HG03354 (cell line): ENCODE results near the gene ADGRA1.
"Not testable (repeated sequence)": the region's sequence is repeated elsewhere in the genome, so short reads cannot be mapped to it uniquely, and the experiment has no call there.

Source experiments
- ATAC-seq: cut with Tn5 transposase; IDR thresholded peaks from one replicate; pipeline ENCODE4 v1.9.1; 2021; ENCODE audit warnings: mild to moderate bottlenecking; ENCODE audit not compliant: unreplicated experiment, poor library complexity, severe bottlenecking

The ADGRA1 gene

DNA sequence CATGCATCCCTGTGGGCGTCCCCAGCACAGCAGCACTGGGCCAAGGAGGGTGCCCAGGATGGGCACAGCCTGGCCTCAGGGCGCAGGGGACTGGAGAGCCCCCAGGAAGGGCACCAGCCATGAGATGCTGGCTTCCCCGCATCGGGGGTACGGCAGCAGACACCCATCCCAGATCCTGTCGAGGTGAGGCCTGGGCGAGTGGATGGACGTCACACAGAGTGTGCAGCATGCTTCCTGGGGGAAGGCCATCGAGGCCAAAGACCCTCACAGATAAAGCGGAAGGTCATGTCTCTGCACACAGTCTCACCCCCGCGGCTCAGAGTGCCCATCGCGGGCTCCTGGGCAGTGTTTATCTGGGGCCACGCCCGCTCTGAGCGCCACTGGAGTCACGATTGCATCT is 18.8 kb downstream of the ADGRA1 start:
- ATAC-seq = no peak

DNA sequence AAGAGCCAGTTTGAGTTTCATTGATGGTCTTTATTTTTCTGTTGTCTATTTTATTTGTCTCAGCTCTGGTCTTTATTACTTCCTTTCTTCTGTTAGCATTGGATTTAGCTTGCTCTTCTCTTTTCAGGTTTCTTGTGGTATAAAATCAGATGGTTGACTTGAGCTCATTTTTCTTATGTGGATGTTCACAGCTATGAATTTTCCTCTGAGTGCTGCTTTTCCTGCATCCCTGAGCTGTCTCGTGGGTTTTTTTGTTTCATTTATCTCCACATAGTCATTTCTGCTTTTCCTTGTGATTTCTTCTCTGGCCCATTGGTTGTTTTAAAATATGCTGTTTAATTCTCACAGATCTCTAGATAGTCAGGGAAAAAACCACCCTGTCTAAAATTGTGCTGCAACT is 19.7 kb downstream of the ADGRA1 start:
- no peak for ATAC-seq

GRCh38 chr10:133109711-133110110 is 22.0 kb downstream of the ADGRA1 start:
- no peak for ATAC-seq

DNA sequence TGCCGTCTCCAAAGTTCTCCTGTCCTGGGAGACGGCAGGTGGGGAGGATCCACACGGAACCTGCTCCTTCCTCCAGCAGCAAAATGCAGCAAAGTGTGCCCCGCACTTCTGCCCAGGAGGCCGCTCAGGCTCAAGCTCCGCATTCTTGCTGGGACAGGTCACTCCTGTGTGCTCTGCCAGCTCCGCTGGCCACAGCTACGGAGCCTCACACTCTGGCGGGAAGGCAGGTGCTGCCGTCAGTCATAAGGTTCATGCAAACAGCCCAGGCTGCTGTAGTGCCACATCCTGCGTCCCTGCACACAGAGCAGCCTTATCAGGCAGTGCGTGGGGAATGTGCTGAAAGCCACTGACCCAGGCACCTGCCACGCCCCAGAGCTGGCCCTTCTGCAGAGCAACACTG is 22.4 kb downstream of the ADGRA1 start:
- no peak for ATAC-seq

DNA sequence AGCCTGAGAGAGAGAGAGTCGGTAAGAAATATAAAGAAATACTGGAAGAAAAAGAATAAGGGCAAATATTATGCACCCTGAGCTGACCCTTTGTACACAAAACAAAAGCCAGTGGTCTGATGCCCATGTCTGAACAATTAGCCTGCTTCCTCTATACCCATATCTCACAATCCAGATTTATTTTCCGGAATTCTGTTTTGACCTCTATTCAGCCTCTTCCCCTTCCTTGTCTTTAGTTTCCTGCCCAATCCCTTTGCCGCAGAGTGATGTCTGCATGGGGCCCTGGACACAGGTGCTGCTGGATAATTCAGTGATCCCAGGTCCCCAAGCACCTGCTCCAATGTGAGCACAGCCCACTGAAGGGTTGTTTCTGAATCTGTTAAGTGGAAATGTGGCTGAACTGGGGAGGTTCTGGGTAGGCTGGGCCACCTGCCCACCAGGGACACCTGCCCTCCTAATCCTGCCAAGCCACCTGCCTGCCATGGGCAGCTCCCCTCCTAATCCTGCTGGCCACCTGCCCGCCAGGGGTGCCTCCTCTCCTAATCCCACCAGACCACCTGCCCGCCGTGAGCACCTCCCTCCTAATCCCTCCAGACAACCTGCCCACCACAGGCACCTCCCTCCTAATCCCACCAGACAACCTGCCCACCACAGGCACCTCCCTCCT is 23.0 kb downstream of the ADGRA1 start:
- ATAC-seq = no peak

- not testable (repeated sequence) for ATAC-seq
These were observed 23.9 kb downstream of the ADGRA1 start for GRCh38 chr10:133111640-133112039.

DNA sequence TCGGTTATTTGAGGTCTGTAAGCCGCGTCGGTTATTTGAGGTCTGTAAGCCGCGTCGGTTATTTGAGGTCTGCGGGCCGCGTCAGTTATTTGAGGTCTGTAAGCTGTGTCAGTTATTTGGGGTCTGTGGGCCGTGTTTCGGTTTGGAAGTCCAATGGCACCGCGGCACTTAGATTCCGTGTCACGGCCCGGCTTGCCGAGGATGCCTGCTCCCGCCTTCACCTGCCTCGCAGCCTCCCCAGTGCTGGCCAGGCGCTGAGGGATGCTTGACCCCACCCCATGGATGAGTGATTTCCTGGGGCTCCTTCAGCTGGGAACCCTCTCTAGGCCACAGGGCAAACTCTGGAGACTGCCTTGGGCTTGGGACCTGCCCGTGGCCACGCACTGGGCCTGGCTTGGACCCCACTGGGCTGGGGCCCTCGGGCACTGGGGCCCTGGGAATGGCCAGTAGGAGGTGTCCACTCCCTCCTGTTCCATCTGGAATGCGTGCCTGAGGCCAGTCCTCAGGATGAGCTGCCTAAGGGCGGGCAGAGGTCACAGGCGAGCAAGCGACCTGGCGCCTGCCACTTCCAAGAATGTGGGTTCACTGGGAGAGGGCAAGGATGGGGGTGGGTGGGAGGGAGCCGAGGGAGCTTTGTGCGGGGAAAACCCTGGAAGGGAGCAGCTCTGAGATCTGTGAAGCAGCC is 25.6 kb downstream of the ADGRA1 start:
- ATAC-seq = no peak

DNA sequence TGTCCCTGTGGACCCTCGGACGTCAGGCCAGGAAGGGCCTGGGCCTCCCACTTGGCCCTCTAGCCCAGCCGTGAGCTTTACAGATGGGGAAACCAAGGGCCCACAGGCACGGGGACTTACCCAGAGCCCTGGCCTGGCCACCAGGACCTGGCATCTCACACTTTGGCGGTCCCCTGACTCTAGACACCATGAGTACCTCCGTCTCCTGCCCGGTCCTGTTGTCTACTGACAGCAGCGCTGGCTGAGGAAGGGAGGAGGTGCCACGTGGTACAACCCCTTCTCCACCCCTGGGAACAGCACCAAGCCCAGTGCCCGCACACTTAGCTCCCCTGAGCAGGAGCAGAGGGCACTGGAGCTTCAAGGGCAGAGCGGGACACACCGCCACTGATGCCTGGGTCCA is 26.1 kb downstream of the ADGRA1 start:
- no peak for ATAC-seq

DNA sequence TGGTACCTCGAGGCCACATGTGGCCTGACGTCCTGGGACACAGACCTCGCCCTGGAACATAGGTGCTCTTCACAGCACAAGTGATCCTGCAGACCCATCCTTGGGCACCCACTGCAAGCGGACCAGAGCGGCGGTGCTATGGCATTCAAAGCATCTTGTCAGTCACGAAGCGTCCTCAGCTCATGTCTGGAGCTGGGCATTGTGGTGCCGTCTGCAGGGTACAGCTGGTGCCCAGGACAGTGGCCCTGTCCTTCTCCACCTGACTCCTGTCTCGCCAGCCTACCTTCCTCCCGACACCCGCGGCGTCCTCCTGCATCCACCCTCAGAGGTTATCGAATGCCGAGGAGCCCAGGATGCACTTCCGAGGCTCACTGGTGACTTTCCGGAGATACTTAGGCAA is 26.5 kb downstream of the ADGRA1 start:
- no peak for ATAC-seq

DNA sequence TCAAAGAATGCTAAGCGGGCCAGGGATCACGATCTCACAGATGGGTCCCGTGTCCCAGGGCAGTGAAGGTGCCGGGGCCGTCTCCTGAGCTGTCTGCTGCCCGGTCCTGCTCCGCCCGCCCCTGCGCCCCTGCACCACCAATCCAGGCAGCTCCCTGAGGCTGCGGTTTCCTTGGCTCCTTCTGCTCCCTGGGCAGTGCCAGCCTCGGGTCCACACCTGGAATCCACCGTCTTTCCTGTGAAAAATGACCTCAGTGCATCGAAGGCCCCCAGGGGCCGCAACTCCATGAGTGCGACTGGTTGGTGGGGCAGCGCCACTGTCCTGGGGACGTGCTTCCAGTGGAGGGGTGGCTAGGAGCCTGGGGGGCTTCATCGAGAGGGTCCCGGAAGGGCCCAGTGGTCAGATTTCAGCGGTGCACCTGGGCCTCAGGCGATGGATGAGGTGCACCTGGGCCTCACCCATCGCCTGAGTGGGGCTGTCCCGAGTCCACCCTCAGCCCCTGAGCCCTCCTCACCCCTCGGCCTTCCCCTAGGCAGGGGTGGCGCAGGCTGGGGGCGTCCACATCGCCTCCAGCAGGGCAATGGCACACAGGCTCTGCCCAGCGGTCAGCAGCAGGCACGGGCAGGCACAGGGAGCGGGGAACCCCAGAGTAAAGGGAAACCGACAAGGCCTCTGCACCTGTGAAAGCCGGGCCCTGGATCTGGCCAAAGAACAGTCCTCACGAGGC is 27.2 kb downstream of the ADGRA1 start:
- ATAC-seq = no peak

DNA sequence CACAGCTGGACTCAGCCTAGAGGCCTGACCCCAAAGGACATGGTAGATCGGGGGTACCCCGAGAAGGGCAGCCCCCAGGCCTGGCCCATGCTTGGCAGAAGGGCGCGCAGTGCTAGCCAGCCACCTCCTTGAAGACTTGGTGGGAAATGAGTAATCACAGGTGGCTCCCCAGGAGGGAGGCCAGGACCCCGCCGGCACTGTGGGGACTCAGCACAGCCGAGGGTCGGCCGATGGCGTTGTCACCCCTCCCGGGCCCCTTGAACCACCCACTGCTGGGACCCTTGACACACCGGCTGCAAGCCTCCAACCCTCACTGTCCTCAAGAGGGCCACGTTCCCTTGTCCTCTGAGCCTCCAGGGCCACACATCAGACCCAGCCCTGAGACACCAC is 27.7 kb downstream of the ADGRA1 start:
- no peak for ATAC-seq

- ATAC-seq = no peak
These were observed 28.3 kb downstream of the ADGRA1 start for GRCh38 chr10:133115976-133116375.

DNA sequence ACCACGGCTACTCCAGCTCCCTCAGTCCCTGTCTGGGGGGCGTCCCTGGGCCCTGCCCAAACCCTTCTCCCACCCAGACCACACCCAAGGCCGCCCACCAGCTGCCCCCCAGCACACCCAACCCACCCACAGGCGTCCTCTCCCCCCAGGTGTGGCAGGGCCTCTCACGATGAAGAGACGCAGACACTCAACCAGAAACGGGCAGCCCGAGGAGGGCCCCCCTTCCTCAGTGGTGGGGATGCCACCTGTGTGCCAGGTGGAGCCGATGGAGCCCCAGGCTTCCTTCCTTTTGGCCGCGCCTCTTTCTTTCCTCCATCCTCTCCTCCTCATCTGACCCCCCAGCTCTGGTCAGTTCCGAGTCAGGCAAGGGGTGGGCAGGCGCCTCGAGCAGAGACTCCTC is 28.7 kb downstream of the ADGRA1 start:
- no peak for ATAC-seq

DNA sequence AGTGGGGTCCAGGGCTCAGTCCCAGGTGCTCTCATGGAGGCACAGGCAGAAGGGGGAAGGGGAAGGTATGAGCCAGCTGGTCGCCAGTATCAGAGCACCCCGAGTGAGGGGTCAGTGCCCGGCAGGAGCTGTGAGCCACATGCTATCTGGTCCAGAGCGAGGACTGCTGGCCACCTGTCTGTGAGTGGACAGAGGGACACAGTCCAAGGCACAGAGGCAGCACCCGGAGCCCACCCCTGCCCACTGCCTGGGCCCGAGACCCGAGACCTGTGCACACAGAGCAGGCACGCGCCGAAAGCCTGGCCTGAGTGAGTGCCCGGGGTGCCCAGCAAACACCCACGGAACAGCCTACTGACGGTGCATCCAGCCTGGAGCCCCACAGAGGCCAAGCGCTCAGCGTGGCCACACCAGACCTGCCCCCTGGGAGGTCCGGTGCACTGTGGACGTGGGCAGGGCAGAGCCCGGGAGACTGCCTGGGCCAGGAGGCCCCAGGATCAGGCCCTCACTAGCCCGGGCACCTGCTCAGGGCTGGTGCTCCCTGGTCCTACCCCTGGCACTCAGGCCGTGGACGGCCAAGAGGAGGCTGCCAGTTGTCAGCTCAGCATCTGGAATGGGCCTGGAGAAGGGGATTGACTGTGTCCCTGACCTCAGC is 29.4 kb downstream of the ADGRA1 start:
- no peak for ATAC-seq

DNA sequence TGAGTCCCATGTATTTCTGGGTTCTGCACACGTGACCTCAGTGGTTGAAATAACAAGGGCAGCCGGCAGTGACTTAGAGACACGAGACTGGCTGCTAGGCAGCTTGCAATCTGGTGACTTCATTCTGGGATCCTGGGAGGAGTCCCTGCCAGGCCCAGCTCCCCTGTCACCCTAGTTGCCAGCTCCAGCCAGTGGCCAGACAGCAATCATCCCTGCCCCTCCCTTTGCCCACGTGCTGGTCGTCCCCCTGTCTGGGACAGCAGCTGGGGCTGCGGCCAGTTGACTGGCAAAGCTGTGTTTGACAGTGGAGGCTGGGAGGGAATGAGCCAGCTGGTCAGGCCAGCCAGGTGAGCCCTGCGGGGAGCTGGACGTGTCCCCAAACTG is 30.0 kb downstream of the ADGRA1 start:
- no peak for ATAC-seq

- ATAC-seq = no peak
These were observed 33.8 kb downstream of the ADGRA1 start for GRCh38 chr10:133121479-133121878.

- no peak for ATAC-seq
These were observed 34.6 kb downstream of the ADGRA1 start for GRCh38 chr10:133122171-133122935.

- ATAC-seq = no peak
These were observed 35.5 kb downstream of the ADGRA1 start for GRCh38 chr10:133123050-133123745.

GRCh38 chr10:133123746-133124356 is 36.1 kb downstream of the ADGRA1 start:
- ATAC-seq = no peak
